ENCODE results near the gene AHI1.

The AHI1 gene

DNA sequence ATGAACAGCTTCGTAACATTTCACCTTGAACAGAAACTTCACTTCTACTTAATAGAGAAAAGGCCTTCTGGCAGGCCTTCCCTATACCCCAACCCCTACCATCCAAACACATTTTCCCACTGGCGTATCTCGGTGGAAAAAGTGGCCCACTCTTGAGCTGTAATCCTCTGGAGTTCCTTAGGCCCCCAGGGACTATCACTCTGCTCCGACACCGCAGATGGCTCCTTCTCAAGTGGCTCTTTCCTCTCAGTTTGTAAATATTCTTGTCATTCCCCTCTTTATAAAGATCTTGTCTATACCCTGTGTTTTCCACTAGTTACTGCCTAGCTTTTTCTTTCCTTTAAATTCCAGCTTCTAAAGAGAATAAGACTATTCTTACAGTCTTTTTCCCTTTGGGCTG, 207.7 kb downstream of the AHI1 start:
- DNase-seq, result peak; percentile 14

DNA sequence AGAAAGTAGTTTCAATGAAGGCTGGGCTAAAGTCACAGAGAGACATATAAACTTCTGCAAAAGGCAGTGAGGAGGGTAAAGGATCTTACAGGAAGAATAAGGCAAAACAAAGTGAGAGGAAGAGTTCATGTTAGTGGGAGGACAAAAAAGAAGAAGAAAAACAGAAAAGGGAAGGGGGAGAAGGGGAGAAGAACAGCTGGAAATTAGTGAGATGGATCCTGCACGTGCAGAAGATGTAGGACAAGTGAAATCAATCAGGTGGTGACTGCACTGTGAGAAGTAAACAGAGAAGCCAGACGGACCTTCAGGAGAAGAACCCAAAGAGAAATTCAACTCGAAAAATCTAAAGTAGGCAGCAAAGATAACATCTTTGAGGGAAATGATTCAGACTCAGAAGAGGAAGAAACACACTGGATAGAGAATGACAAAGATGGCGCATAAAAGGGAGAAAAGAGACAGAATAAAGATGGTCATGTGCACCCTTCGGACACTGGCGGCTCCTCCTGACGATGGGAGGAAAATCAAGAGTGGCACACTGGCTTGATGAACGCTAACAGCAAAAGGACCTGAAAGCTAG, 210.5 kb downstream of the AHI1 start:
- no peak for DNase-seq

DNA sequence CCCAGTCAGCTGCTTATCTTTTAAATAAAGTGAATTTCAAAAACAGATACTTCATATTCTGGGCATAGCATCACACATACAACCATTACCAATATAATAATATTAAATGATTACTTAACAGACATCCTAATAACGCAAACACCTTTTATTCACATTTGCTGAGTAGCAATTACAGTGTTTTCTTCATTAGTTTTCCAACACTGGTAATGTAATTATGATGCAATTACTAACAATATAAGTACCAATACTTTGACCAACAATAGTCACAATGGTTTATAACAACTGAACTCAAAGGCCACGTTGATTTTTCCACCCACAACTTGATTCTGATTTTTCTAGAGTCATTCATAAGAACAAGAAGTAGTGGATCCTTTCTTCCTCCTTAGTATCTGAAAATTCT, 212.4 kb downstream of the AHI1 start:
- DNase-seq, result no peak

DNA sequence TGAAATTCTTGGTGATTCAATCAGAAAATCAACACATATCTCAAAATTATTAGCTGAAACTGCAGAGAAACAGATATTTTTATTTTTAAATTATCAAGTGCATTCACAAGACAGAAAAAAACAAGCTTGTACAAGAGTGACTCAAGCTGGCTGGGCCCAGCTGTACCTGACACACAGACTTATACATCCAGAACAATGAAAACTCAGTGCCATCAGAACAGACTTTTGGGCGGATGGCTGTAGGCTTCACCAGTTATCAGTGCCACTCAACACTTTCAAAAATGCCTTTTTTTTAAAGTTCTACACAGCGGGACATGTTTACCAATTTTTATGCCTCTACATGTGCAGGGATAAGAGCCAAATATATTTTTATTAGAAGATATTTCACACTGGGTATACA, 213.6 kb downstream of the AHI1 start:
- DNase-seq, result no peak

DNA sequence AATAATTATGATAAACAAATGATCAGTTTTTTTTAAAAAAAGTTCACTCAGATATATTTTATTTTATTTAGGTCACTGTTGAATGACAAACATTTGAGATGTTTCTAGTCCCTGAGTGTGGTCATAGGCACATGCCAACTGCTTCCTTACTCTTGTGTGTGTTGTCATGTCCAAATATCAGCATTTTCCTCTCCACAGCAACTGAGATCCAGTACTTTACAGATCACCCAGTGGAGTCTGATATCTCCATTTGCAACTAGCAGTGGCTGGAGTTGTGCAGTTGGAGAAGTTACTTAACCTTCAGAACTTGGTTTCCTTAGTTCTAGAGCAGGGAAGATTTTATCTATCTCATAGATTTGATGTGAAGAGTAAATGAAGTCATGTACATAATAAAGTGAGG, 215.1 kb downstream of the AHI1 start:
- DNase-seq, result no peak

DNA sequence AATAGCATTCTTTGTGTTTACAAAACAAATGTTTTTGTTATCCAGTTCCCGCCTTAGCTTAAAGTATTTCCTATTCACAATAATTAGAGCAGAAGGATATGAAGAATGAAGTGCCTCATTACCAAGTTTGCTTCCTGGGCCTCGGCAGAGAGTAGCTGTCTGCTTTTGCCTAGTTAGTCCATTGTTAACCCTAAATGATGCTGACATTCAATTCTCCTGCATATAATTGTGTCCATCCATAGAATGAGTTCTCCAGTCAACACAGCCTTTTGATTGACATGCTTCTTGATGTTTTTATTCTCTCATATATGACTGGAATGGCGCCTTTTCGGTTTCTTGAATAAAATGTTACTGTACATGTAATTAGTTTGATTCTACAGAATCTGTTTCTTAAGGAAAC, 215.6 kb downstream of the AHI1 start:
- no peak for DNase-seq

DNA sequence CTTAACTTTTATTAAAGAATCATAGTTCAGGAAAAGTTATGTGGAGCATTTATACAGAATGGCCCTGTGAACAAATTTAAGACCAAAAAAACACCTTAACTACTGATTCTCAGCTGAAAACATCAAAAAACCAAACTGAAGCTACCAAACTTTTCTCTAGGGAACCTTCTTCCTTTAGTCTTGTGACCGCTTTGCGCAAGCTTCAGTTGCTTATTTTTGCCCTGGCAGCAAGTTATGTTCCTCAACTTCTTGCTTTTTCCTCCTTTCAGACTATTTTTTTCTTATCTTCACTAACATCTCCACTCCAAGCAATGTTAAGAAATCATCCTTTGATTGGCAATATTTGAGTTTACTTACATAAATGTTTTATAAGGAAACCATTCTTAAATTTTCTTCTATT, 216.3 kb downstream of the AHI1 start:
- DNase-seq, result no peak

DNA sequence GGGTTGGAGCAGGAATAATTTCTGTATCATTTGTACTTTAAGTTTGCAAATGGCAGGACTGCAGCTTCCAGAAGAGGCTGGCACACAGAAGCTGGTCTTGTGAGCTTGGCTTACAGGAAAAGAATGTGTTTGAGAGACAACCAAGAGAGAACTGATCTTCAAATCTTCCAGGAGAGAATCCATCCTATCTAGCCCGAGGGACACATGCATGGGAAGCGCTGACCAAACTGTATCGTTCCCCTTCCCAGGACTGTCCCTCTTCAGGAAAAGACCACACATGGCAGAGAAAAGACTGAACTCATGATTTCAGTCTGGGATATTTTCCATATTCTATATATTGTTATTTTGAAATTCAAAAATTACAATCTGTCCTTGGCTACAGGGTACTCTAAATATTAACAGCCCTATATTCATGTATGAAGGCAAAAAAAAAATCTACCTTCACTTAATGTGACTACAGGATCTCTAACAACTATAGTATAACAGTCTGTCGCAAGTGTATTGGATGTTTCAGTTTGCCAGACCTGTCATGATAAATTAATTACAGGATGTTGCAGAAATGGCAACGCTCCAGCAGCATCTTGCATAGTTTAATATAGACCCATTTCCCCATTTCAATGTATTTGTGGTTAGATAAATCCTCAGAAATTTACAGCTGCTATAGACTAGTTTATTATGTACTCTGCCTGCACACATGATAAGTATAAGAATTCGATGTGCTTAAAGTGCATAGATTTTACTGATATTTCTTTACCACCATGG, 217.0 kb downstream of the AHI1 start:
- no peak for DNase-seq

DNA sequence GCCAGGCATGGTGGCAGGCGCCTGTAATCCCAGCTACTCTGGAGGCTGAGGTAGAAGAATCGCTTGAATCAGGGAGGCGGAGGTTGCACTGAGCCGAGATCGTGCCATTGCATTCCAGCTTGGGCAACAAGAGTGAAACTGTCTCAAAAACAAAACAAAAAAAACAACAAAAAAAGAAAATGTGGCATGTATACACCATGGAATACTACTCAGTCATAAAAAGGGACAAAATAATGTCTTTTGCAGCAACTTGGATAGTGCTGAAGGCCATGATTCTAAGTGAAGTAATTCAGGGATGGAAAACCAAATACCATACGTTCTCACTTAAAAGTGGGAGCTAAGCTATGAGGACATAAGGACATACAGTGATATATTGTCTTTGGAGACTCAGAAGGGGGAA, 220.1 kb downstream of the AHI1 start:
- DNase-seq, result no peak

DNA sequence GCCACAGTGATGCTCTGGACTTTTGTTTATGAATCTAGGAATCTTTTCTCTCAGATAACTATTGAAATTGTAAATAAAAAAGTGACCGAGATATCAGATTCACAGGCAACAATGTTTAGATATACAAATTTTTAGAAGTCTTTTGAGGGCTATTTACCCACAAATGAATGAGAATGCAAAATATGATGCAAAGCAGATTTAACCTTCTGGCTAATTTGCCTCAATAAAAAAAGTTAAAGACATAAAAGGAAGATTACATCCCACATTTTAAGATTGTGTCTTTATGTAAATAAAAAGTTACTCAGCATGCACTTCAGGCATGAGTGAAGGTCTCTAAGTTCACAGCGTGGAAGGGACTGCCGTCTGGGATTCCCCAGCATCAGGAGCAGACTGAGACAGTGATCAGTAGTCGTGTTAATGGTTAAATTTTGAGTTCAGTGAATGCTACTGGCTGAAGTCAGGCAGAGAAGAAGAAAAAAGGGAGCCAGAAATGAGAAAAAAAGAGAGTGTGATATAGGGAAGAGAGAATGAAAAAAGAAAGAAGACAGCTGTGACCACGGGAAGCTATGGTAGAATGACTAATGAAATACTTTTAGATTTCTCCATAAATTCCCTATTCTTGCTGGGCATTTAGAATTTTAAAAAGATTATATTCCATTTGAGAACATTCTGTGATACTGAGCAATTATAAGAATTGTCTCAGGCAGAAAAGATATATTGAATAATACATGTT, 222.8 kb downstream of the AHI1 start:
- DNase-seq, result no peak

DNA sequence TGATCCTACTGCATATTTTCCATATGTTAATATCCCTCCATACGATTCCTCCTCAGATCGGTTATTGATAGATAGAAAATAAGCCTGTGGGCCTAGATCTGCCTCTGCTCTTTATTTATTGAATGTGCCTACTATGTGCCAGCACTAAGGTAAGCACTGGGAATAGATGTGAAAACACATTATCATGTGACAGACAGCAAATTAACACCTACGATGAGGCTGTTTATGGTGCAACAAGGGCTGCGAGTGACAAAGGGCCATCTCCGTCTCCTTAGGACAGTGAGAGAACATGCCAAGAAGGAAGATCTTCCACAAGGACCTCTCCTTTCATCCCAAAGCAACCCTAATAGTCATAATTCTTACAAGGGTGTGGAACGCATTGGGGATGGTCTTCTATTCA, 225.9 kb downstream of the AHI1 start:
- DNase-seq, result no peak

DNA sequence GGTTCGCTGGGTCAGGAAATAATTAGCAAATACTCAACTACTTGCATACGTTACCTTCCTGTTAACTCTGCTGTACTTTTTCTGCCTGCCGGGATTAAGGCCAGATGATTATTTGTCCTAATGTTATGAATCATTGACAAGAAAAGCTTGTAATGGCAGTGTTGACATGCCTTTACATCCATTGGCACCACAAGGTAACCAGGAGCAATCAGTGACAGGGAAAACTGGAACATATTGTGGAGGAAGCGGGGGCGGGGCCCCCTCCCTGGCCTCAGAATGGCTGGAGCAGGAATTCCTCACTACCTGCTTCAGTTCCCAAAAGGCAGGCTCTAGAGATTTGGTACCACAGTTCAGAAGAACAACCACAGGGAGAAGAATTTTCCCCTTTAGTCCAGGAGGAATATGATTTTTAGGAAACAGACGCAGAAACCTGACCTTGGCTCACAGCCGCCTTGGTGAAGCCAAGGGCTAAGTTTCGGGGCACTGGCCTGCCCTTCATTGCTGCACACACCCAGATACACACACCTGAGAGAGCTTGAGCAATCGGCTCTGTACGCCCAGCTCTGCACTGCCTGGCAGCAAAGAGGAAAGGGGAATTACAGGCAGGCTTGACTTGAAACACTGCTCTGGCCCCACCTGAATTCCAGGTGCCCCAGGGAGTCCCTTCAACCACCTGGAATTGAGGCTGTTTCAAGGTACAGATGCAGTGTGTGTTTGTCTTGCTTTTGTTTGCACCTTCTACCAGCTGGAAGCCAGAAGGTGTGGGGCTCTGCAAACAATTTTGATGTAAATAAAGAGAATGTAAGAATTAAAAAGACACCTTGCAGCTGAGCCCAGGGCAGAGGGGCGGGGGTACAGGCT, 226.6 kb downstream of the AHI1 start:
- no peak for DNase-seq

DNA sequence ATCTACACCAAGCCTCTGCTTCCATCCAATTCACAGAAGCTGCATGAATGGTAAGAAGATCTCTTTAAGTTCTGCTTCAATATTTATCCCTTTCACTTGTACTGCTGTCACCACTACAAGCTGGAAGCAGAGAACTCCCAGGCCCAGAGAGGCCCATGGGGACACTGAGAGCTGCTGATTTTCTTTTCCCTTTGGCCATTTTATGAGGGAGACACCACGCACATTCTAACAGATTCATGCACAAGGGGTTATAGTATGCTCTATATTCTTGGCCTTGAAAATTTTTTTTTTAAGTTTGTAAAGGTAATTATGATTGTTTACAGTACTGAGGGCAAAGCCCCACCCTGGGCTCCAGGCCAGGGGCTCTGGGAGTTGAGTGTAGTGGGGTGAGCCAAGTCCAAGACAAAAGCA, 228.1 kb downstream of the AHI1 start:
- DNase-seq, result no peak

DNA sequence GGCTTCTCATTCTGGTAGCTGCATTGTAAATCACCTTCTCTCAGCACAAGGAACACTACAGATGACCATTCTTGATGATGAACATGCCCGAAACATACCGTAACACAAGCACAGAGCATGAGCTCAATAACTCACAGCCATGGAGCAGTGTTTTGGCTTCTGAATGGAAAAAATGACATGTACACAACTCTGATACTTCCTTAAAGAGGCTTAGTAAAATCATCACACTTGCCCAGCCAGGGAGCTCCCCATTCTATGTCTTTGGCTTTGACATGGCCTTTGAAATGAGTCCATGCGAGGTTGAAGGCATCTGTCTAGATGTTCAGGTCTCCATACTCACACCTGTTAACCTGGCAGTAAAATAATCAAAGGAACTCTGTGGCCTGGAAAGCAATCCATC, 228.8 kb downstream of the AHI1 start:
- DNase-seq, result no peak

DNA sequence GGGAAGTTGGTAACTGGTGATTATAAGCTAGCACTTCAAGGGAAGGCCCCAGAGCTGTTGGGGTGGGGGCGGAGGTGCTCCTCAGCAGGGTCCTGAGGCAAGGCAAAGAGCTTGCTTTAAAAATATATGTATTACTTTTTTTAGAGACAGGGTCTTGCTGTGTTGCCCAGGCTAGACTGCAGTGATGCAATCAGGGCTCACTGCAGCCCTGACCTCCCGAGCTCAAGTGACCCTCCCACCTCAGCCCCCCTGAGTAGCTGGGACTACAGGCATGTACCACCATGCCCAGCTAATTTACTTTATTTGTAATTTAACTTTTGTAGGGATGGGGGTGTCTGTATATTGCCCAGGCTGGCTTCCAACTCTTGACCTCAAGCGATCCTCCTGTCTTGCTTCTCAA, 229.3 kb downstream of the AHI1 start:
- DNase-seq, result no peak

DNA sequence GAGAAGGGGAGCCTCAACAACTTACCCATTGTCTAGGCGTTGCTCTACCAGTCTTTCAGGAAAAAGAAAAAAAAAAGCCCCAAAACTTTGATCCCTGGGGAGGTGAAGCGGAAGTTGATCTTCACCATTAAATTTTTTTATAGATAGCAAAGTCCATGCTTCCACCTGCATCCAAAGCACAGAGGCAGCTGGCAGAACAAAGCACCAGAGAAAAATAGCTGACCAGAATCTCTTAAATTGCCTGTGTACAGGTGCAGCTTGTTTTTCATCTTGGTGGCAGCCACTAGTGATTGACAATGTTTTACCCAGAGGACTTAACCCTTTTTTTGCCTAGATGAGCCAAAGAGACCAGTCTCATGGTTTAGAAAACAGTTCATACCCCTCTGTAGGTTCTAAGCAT, 230.5 kb downstream of the AHI1 start:
- peak; percentile 46 for DNase-seq

DNA sequence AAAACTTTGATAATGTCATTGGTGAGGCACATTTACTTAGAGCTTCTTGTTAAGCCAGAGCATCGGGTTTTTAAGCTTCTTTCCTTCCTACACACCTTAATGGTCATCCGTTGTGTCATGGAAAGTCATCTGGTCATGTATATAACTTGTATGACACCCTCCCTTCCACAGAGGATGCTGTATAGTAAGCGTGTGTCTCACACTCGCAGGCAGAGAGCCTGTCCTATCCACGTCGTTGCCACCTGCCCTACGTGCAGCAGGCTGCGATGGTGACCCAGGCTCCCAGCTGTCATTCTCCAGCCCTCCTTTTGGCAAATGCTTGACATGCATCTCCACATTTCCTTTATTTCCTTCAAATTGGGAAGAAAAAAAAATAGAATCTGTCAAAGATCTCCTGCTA, 230.9 kb downstream of the AHI1 start:
- no peak for DNase-seq

DNA sequence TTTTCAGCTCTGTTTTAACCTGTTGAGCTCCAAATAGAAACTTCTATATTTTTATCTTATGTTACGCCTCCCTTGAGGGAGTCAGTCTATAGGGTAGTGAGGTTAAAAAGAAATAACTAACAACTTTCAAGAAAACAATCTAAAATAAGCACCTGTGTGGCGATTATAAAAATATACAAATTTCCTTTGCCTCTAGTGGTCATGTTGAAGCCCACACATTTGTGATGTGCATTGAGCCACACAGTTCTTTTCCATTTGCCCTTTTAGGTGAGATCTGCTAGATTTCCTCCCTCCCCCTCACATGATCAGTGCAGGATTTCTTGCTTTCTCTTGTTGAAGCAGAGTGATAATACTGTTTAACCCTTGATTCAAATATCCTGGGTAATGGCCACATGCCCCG, 232.3 kb downstream of the AHI1 start:
- DNase-seq, result no peak

DNA sequence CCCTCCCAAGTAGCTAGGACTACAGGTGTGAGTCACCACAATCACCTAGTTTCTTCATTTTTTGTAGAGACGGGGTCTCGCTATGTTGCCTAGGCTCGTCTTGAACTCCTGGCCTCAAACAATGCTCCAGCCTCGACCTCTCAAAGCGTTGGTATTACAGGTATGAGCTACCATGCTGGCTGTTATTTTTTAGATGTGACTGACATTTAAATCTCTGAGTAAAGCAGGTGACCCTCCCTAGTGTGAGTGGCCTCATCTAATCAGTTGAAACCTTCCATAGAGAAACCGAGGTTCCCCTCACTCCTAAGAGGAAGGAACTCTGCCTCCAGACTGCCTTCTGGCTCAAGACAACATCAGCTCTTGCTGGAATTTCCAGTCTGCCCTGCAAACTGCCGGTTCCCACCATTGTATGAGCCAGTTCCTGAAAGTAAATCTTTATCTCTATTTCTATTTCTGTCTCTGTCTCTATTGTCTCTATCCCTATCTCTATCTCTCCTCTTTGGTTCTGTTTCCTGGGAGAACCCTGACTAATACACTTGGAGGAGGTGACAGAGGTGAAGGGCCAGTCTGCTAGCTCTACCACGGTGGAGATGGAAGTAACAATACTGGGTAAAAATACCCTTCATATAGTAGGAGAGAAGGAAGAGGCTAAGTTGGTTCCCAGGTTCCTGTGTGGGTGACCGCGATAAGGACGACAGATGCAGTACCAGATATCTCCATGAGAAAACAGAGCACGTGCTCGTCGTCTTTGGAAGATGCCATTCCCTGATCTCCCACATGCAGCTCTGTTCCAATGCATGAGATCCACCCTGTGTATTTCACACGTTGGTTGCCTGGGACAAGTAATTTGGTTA, 235.4 kb downstream of the AHI1 start:
- no peak for DNase-seq

DNA sequence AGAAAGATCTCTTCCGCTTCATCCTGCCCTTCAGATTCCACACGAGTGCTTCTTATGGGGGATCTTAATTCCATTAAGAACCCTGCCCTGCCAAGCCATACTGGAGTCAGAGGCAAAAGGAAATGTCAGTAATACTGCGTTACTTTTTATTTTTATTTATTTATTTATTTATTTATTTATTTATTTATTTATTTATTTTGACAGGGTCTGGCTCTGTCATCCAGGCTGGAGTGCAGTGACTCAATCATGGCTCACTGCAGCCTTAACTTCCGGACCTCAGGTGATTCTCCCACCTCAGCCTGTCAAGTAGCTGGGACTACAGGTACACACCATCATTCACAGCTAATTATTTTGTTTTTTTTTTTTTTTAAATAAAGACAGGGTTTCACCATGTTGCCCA, 236.9 kb downstream of the AHI1 start:
- no peak for DNase-seq

DNA sequence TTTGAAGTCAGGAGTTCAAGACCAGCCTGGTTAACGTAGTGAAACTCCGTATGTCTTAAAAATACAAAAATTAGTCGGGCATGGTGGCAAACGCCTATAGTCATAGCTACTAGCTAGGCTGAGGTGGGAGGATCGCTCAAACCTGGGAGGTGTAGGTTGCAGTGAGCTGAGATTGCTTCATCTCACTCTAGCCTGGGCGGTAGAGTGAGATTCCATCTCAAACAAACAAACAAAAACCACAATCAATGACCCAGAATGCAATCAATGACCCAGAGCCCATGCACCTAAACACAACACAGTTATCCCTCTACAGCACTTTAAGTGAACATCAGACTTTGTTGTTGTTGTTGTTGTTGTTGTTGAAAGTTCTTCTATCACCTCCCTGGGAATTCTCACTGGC, 238.6 kb downstream of the AHI1 start:
- no peak for DNase-seq

DNA sequence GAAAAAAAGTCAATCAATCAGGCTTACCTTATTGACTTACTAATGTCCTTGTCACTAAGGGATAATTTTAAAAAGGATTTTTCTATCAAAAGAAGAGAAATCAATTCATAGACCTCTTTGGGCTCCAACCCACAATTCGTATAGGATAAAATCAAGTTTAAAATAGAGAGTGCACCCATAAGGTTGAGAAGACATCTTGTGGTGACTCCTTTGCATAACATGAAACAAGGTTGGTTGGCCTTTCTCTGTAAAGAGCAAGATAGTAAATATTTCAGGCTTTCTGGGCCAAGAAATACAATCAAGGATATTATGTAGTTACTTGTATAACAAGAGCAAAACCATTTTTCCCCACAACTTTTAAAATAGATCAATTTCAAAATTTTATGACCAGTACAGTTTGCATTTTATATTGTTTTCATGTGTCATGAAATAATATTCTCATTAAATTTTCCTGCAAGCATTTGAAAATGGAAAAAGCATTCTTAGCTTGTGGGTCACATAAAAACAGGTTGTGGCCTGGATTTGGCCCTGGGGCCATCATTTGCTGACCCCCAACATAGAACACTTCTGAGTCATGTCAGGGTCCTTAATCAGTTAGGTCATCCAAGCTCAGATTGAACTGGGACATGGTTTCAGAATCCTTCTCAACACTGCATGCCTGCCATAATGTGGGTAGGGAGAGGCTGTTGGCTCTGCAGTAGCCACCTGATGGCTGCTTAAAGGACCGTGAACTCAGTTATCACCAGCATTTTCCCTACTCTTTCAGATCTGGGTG, 239.7 kb downstream of the AHI1 start:
- DNase-seq, result no peak

Data from NCI-H1436 (cell line).